ENCODE data around the gene DOCK1.

DNA sequence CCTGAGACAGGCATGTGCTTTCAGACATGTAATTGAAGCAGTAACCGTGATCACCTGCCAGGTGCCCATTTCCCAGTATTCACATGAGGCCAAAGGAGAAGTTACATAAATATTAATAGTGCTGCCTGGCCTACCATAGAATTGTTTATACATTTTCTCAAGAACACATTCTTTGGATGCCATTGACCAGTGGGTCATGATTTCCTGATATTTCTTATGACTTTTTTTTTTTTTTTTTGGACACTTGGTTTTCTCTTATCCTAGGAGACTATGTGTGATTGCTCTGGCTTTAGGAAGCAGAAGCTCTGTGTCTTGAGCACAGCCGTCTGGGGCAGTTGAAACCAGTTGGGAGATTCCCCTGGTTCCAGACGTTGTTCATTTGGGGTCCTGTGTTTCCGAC is 500.0 kb downstream of the DOCK1 start:
- TF ChIP-seq, protein P1, sequence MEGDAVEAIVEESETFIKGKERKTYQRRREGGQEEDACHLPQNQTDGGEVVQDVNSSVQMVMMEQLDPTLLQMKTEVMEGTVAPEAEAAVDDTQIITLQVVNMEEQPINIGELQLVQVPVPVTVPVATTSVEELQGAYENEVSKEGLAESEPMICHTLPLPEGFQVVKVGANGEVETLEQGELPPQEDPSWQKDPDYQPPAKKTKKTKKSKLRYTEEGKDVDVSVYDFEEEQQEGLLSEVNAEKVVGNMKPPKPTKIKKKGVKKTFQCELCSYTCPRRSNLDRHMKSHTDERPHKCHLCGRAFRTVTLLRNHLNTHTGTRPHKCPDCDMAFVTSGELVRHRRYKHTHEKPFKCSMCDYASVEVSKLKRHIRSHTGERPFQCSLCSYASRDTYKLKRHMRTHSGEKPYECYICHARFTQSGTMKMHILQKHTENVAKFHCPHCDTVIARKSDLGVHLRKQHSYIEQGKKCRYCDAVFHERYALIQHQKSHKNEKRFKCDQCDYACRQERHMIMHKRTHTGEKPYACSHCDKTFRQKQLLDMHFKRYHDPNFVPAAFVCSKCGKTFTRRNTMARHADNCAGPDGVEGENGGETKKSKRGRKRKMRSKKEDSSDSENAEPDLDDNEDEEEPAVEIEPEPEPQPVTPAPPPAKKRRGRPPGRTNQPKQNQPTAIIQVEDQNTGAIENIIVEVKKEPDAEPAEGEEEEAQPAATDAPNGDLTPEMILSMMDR (IDR thresholded peaks at IDR 0.05 in 4 of 5, conservative IDR thresholded peaks at IDR 0.05 in 1 of 5), result no peak
- TF ChIP-seq POLR2A (IDR thresholded peaks at IDR 0.05), result no peak

Measured in gastrocnemius medialis (tissue), 4 donors.